Hepatocyte (in vitro differentiated cells): ENCODE data around the gene TMEM100. TPM values are rescaled to one million over a fixed set of nuclear protein-coding genes. Genes with fewer than 3 reads are reported as not detected.
A peak's percentile ranks its signal among the peaks of the same experiment; 100 is the strongest.

Experiments
- DNase-seq: peaks from one replicate; pipeline ENCODE4 v3.0.0-alpha.2; 2016; ENCODE audit warnings: low spot score
- H2AFZ ChIP-seq: fragments of 200-600 bp; sonication (generic); 2 replicates; pipeline ENCODE4 v1.6.0; 2016; ENCODE audit warnings: antibody characterized with exemption, mild to moderate bottlenecking
- H3K27ac ChIP-seq: fragments of 200-600 bp; sonication (generic); 2 replicates; pipeline ENCODE4 v1.5.1; 2016; ENCODE audit warnings: mild to moderate bottlenecking
- H3K27me3 ChIP-seq: fragments of 200-600 bp; sonication (generic); 2 replicates; pipeline ENCODE4 v1.6.1; 2016
- H3K36me3 ChIP-seq: fragments of 200-600 bp; sonication (generic); replicated peaks from 2 replicates; pipeline ENCODE4 v1.5.1; 2016; ENCODE audit warnings: low read depth; ENCODE audit not compliant: insufficient read depth
- H3K4me1 ChIP-seq: fragments of 200-600 bp; sonication (generic); 2 replicates; pipeline ENCODE4 v1.5.1; 2016; ENCODE audit warnings: mild to moderate bottlenecking, moderate library complexity; ENCODE audit not compliant: insufficient read depth
- H3K4me2 ChIP-seq: fragments of 200-600 bp; sonication (generic); 2 replicates; pipeline ENCODE4 v1.6.0; 2016
- H3K4me3 ChIP-seq: fragments of 200-600 bp; sonication (generic); 2 replicates; pipeline ENCODE4 v1.5.1; 2016; ENCODE audit warnings: mild to moderate bottlenecking
- H3K79me2 ChIP-seq: fragments of 200-600 bp; sonication (generic); 2 replicates; pipeline ENCODE4 v1.6.0; 2017; ENCODE audit warnings: mild to moderate bottlenecking
- H3K9me2 ChIP-seq: fragments of 200-600 bp; sonication (generic); replicated peaks from 2 replicates; pipeline ENCODE4 v1.6.0; 2017; ENCODE audit warnings: mild to moderate bottlenecking; ENCODE audit not compliant: insufficient read depth
- H3K9me3 ChIP-seq: fragments of 200-600 bp; sonication (generic); 2 replicates; pipeline ENCODE4 v1.5.1; 2016; ENCODE audit warnings: low read depth, mild to moderate bottlenecking
- H4K20me1 ChIP-seq: fragments of 200-600 bp; sonication (generic); 2 replicates; pipeline ENCODE4 v1.6.0; 2016; ENCODE audit warnings: mild to moderate bottlenecking; ENCODE audit not compliant: insufficient read depth, poor library complexity, severe bottlenecking
- CTCF ChIP-seq: fragments of 200-600 bp; sonication (generic); IDR thresholded peaks from 2 replicates; pipeline ENCODE4 v1.5.1; 2016; ENCODE audit warnings: antibody characterized with exemption, mild to moderate bottlenecking; ENCODE audit not compliant: poor library complexity
- EZH2 ChIP-seq: fragments of 200-600 bp; sonication (generic); IDR thresholded peaks from 2 replicates; pipeline ENCODE4 v1.6.1; 2016; ENCODE audit warnings: antibody characterized with exemption, mild to moderate bottlenecking, borderline replicate concordance
- EZH2phosphoT487 ChIP-seq: fragments of 200-600 bp; sonication (generic); IDR thresholded peaks from one replicate; pipeline ENCODE4 v1.6.1; 2018; ENCODE audit warnings: antibody characterized with exemption, mild to moderate bottlenecking, low read depth, moderate library complexity; ENCODE audit not compliant: unreplicated experiment, severe bottlenecking
- WGBS: methylation state at CpG from one replicate; pipeline ENCODE4 v1.1.6; 2016; ENCODE audit warnings: low lambda C conversion rate; ENCODE audit errors: missing lambda C conversion rate; 5-methylcytosine and 5-hydroxymethylcytosine counted together
- polyA plus RNA-seq: library from polyadenylated mRNA; unstranded; fragments of >200 nt; fragmentation: Nextera tagmentation; extraction: Ambion mirVana; gene quantifications from 2 replicates; pipeline ENCODE4 v1.2.1, GENCODE V29; 2016
- total RNA-seq: library from RNA; depleted of rRNA; stranded (reverse); fragments of >200 nt; gene quantifications from 2 replicates; pipeline ENCODE4 v1.2.3, GENCODE V29; 2014

Gene TMEM100
- total RNA-seq = 15.3 and 18.5 TPM in 2 replicates
- polyA plus RNA-seq = 5.8 and 9.3 TPM in 2 replicates

DNA sequence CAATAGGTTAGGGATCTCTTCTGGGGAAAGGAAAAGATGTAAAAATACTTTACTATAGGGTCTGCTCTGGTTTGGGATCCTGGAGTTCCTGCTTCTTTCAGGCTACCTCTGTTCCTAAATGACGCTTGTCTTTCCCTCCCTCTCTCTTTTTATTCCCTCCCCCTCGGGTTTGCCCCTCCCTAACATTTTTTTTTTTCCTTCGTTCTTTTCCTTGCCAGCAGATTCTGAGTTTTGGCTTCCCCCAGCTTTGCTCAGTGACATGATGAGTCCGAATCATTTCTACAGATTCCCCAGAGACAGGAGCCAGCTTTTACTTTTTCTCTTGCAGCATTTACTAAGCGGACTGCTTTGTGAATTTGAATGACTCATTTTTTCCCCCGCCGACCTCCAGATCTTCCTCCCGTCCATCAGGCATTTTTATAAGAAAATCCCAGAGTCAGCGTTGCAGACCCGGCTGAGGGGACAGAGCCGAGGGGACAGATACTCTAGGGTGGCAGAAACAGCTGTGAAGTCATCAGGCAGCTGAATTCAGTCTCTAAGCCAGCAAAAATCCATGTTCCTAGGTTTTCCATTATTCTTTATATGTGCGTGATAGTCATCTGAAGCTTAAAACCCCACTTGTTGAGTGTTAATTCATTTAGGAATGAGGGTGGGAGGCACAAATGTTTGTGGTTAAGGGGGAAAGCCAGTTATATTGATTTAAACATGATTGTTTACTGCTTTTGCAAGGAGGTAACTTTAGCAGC is at the start of gene TMEM100:
Gene TMEM100 (minus strand): TSS at position 123 of the 746 bp plus-strand sequence. CDS start 1,794 bp downstream, outside the sequence.
- peak; percentile 79 for DNase-seq
- TF ChIP-seq CTCF = no peak
- Histone ChIP-seq H4K20me1 (no peaks in the 10 kb centered on the region), H3K36me3 (no peaks in the 10 kb centered on the region), H2AFZ (peak within 1 kb of the TSS; percentile 6), H3K4me2 (peak within 1 kb of the TSS; percentile 72), H3K27me3 (no peaks in the 10 kb centered on the region), H3K4me3 (peak within 1 kb of the TSS; percentile 21), H3K27ac (peak within 1 kb of the TSS; percentile 56), H3K79me2 (no peaks in the 10 kb centered on the region), H3K9me3 (no peaks in the 10 kb centered on the region), H3K9me2 (no peaks in the 10 kb centered on the region), H3K4me1 (peaks cover 3% of the 10 kb centered on the region)
- WGBS = 11% methylated on average over 12 of the region's 12 CpGs

DNA sequence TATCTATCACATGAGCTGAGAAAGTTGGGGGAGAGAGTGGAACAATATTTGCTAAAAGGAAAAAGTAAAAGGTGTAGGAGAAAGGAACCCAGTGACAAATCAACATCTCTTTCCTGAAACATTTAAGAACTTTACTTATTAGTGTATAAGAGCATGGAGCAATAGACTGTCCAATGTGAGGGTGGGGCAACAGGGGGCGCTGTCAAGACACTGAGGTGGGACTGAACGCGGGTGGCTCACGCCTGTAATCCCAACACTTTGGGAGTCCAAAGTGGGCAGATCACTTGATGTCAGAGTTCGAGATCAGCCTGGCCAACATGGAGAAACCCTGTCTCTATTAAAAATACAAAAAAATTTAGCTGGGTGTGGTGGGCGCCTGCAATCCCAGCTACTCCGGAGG is 49.4 kb upstream of the TMEM100 start:
- DNase-seq = no peak
- Histone ChIP-seq H3K36me3 (no peaks in the 10 kb centered on the region), H2AFZ (no peak overlapping the region), H3K4me2 (no peak overlapping the region), H3K27ac (no peak overlapping the region), H3K9me2 (no peaks in the 10 kb centered on the region), H3K4me3 (no peak overlapping the region), H3K9me3 (no peaks in the 10 kb centered on the region), H3K79me2 (no peaks in the 10 kb centered on the region), H3K27me3 (no peaks in the 10 kb centered on the region), H3K4me1 (peaks cover 5% of the 10 kb centered on the region), H4K20me1 (no peaks in the 10 kb centered on the region)
- WGBS = 95% methylated on average over 7 of the region's 7 CpGs
- TF ChIP-seq CTCF (no peak), EZH2 (no peak), EZH2phosphoT487 (no peak)

DNA sequence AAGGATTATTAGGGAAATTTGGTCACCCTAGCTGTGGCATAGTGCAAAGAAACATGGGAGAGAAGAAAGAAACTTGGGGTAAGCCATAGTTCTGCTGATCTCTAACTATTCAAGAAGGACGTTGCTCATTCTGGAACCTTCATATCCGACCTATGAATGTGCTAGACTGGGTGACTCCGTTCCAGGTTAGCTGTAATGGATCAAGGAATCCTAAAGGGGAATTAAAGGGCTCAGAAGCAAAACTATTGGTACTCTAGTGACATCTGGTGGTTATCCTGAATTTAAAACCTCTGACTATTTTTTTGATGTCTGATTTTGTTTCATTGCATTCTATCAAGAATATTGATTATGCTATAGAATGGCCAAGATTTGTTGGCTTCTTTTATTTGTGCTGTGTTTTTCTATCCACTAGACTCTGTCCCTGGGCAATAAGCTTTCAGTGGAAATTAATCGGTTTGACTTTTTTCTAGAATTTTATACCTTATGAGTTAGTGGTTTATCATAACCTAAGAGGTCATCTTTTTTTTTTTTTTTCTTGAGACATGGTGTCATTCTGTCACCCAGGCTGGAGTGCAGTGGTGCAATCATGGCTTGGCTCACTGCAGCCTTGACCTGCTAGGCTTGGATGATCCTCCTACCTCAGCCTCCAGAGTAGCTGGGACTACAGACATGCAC is 47.7 kb upstream of the TMEM100 start:
- no peak overlapping the region for H3K4me3 ChIP-seq
- no peaks in the 10 kb centered on the region for H3K9me2 ChIP-seq
- peaks cover 7% of the 10 kb centered on the region for H3K79me2 ChIP-seq
- peak; percentile 60 for DNase-seq
- H3K27ac ChIP-seq = no peak overlapping the region
- peaks cover 5% of the 10 kb centered on the region for H3K4me1 ChIP-seq
- no peak for TF ChIP-seq EZH2
- peak; percentile 65 for TF ChIP-seq CTCF
- H3K36me3 ChIP-seq = no peaks in the 10 kb centered on the region
- no peaks in the 10 kb centered on the region for H3K27me3 ChIP-seq
- no peaks in the 10 kb centered on the region for H4K20me1 ChIP-seq
- no peaks in the 10 kb centered on the region for H3K9me3 ChIP-seq
- WGBS = 37% methylated on average over 4 of the region's 4 CpGs
- no peak overlapping the region for H2AFZ ChIP-seq
- H3K4me2 ChIP-seq = no peak overlapping the region
